Prostate gland (tissue), 2 donors: ENCODE measurements around the gene CA12. TPM values are rescaled to one million over a fixed set of nuclear protein-coding genes. Genes with fewer than 3 reads are reported as not detected.

Experiments
- DNase-seq: peaks from one replicate; pipeline ENCODE4 v3.0.0-alpha.2; 2019; ENCODE audit warnings: low spot score
- H3K27ac ChIP-seq, 2 donors: fragments of 200-600 bp; sonication (generic); 2 replicates each; pipeline ENCODE4 v1.5.1; 2017 to 2019
- H3K27me3 ChIP-seq: fragments of 200-600 bp; sonication (generic); replicated peaks from 2 replicates; pipeline ENCODE4 v1.5.1; 2019; ENCODE audit not compliant: insufficient read depth
- H3K36me3 ChIP-seq, 2 donors: fragments of 200-600 bp; sonication (generic); 1 replicate in 1 of 2; 2 replicates in 1 of 2; pipeline versions ENCODE4 v1.5.1 to v1.8.1; 2017 to 2019
- H3K4me1 ChIP-seq: fragments of 200-600 bp; sonication (generic); replicated peaks from 2 replicates; pipeline ENCODE4 v1.5.1; 2019
- H3K4me3 ChIP-seq, 2 donors: fragments of 200-600 bp; sonication (generic); 2 replicates each; pipeline ENCODE4 v1.5.1; 2017 to 2019
- H3K9me3 ChIP-seq: fragments of 200-600 bp; sonication (generic); 2 replicates; pipeline ENCODE4 v1.5.1; 2017
- POLR2A ChIP-seq: fragments of 450-650 bp; IDR thresholded peaks from one replicate; pipeline ENCODE4 v1.6.1; 2016; ENCODE audit warnings: antibody characterized with exemption, mild to moderate bottlenecking
- POLR2AphosphoS5 ChIP-seq: sonication (generic); formaldehyde crosslinking; IDR thresholded peaks from one replicate; pipeline ENCODE4 v1.6.1; 2017; ENCODE audit warnings: antibody characterized with exemption
- WGBS: methylation state at CpG from one replicate; pipeline ENCODE4 v1.1.5; 2018; 5-methylcytosine and 5-hydroxymethylcytosine counted together
- intact Hi-C: fragments of 100-400 bp; cut with DNase I; formaldehyde crosslinking; loops from one replicate; pipeline ENCODE4 v1.14.2; 2022
- total RNA-seq, 2 donors: library from RNA; depleted of rRNA; stranded (reverse); fragments of >200 nt; gene quantifications; one replicate each; pipeline ENCODE4 v1.1.0, GENCODE V29; 2016
- TF ChIP-seq, protein P1 (sequence below), 4 experiments: fragments of 200-600 bp in 2 of 4; fragments of 450-650 bp in 2 of 4; sonication (generic) in 2 of 4; IDR thresholded peaks; 1 replicate in 3 of 4; 2 replicates in 1 of 4; pipeline ENCODE4 v1.5.1; 2016 to 2019; ENCODE audit warnings: antibody characterized with exemption in 4 of 4, mild to moderate bottlenecking in 2 of 4, moderate library complexity in 2 of 4

CA12 gene
- total RNA-seq, 2 donors from 2014 or later = 3.0 to 9.5 TPM

- TF ChIP-seq POLR2AphosphoS5 = no peak
- TF ChIP-seq, protein P1, sequence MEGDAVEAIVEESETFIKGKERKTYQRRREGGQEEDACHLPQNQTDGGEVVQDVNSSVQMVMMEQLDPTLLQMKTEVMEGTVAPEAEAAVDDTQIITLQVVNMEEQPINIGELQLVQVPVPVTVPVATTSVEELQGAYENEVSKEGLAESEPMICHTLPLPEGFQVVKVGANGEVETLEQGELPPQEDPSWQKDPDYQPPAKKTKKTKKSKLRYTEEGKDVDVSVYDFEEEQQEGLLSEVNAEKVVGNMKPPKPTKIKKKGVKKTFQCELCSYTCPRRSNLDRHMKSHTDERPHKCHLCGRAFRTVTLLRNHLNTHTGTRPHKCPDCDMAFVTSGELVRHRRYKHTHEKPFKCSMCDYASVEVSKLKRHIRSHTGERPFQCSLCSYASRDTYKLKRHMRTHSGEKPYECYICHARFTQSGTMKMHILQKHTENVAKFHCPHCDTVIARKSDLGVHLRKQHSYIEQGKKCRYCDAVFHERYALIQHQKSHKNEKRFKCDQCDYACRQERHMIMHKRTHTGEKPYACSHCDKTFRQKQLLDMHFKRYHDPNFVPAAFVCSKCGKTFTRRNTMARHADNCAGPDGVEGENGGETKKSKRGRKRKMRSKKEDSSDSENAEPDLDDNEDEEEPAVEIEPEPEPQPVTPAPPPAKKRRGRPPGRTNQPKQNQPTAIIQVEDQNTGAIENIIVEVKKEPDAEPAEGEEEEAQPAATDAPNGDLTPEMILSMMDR (IDR thresholded peaks at IDR 0.05) = no peak
- TF ChIP-seq POLR2A = no peak
- Histone ChIP-seq H3K27ac (no peak overlapping the region), H3K9me3 (no peaks in the 10 kb centered on the region), H3K27me3 (no peaks in the 10 kb centered on the region), H3K4me3 (no peak overlapping the region), H3K36me3 (no peaks in the 10 kb centered on the region), H3K4me1 (no peaks in the 10 kb centered on the region)
- WGBS = 58% methylated on average over 6 of the region's 6 CpGs
- intact Hi-C loops = no loop called here
- DNase-seq = peak; percentile 53
Measured at GRCh38 chr15:63389902-63390670, 8.4 kb upstream of the CA12 start.

- no peak for DNase-seq
- intact Hi-C loops = no loop called here
- no peak for TF ChIP-seq POLR2AphosphoS5
- TF ChIP-seq, protein P1 (IDR thresholded peaks at IDR 0.05) = no peak
- no peak for TF ChIP-seq POLR2A
Measured at GRCh38 chr15:63388511-63388910, 6.9 kb upstream of the CA12 start.

DNA sequence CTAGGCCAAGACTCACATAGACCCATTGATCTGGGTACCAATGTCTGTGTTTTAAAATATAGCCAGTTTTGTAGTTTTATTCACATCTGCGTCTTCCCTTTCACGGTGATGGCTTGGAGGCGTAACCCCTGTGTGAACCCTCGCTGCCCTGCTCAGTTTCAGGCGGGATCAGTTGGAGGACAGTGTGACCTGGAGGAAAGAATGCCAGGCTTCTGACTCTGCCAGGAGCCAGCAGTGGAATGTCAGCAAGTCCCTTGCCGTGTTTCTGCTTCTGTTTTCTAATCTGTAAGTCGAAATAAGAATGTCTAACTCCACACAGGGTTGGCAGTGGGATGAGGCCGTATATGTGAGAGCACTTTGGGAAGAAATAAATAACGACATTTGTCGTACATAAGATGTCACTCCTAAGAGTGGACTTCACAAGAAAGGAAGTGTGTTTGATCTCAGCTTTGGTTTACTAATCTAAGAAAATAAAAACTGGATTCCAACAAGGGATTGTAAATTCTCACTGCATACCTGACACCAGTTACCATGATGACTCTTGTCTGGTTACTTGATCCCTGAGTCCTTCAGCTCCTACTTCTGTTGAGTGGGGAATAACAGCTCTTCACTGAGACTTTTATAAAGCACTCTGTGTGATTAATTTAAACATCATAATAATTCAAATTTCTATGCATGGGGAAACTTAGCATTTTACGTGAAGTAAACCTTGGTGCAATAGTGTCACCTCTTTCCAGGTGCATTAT lies 6.3 kb upstream of the CA12 start:
- H3K9me3 ChIP-seq = no peaks in the 10 kb centered on the region
- TF ChIP-seq POLR2AphosphoS5 = no peak
- TF ChIP-seq, protein P1 (IDR thresholded peaks at IDR 0.05) = no peak
- H3K27me3 ChIP-seq = no peaks in the 10 kb centered on the region
- DNase-seq = no peak
- no peak overlapping the region for H3K4me3 ChIP-seq
- WGBS = 67% methylated on average over 11 of the region's 11 CpGs
- H3K27ac ChIP-seq = no peak overlapping the region
- intact Hi-C loops = no loop called here
- no peaks in the 10 kb centered on the region for H3K36me3 ChIP-seq
- no peaks in the 10 kb centered on the region for H3K4me1 ChIP-seq

More at GRCh38 chr15:63388511-63388910, 6.9 kb upstream of the CA12 start:
- Histone ChIP-seq H3K27me3 (no peaks in the 10 kb centered on the region), H3K4me3 (no peak overlapping the region), H3K4me1 (no peaks in the 10 kb centered on the region), H3K27ac (no peak overlapping the region), H3K36me3 (no peaks in the 10 kb centered on the region), H3K9me3 (no peaks in the 10 kb centered on the region)
- WGBS = 93% methylated on average over 5 of the region's 5 CpGs

DNA sequence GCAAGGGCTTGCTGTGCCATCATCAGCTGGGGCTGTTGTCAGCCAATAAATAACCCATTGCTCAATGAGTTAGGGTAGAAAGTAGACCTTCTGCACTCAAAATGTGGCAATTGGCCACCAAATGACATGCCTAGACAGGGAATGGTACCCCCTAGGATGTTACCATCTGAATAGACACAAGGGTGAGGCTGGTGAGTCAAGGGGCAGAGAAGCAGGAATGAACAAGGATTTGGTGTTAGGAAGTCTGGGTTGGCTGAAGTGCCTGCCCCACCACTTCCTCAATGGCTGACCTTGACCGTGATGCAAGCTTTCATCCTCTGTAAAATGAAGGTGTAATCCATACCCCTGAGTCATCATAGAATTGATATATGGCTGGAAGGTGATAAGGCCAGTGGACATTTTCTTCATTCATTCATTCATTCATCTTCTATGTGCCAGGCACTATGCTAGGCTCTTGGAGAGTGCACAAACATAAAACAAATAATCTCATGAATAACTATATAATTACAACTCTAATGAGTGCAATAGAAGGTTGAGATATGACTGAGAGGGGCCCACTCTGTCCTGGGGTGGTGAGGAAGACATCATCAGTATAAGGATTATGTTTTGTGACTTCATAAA lies 4.4 kb upstream of the CA12 start:
- TF ChIP-seq, protein P1 (IDR thresholded peaks at IDR 0.05) = no peak
- TF ChIP-seq POLR2A (no peak), POLR2AphosphoS5 (no peak)
- Histone ChIP-seq H3K27me3 (no peaks in the 10 kb centered on the region), H3K4me3 (no peak overlapping the region), H3K4me1 (no peaks in the 10 kb centered on the region), H3K9me3 (no peaks in the 10 kb centered on the region), H3K27ac (no peak overlapping the region), H3K36me3 (no peaks in the 10 kb centered on the region)
- DNase-seq = no peak
- 79% methylated on average over 1 of the region's 1 CpG for WGBS
- intact Hi-C loops = no loop called here
